H1 (cell line): Measurements from ENCODE around the gene ARMC3. TPM values are rescaled to one million over a fixed set of nuclear protein-coding genes. Genes with fewer than 3 reads are reported as not detected.

Source experiments
- CTCF ChIA-PET: fragments of 300-600 bp; sonication (Branson Sonifier 250); formaldehyde crosslinking; loops from one replicate; lab custom pipeline; 2021; ENCODE audit not compliant: partially characterized antibody; lab: Charles Lee
- POLR2A ChIA-PET: fragments of 300-600 bp; sonication (Branson Sonifier 250); formaldehyde crosslinking; loops from one replicate; lab custom pipeline; 2021; ENCODE audit warnings: inconsistent platforms; ENCODE audit not compliant: partially characterized antibody; lab: Charles Lee
- DNase-seq, 2 experiments: peaks; one replicate each; pipeline versions ENCODE4 v3.0.0 to v3.0.0-alpha.2; 2010 to 2022; ENCODE audit warnings: low spot score in 2 of 2, low read depth in 1 of 2, mixed read lengths in 1 of 2
- FAIRE-seq: peaks from 2 replicates; lab custom pipeline; 2011; peaks lifted over from hg19 to GRCh38; lab: Jason Lieb, UNC
- H2AFZ ChIP-seq: 2 replicates; pipeline ENCODE4 v1.8.1; 2012; ENCODE audit warnings: low read length, inconsistent platforms
- H2AK5ac ChIP-seq: 2 replicates; pipeline ENCODE4 v1.6.1; 2013; ENCODE audit warnings: low read depth, low read length
- H2BK120ac ChIP-seq: replicated peaks from 2 replicates; pipeline ENCODE3; 2013; ENCODE audit warnings: low read depth, low read length, inconsistent platforms
- H2BK12ac ChIP-seq: 2 replicates; pipeline ENCODE4 v1.6.1; 2013; ENCODE audit warnings: low read depth, low read length
- H2BK15ac ChIP-seq: 2 replicates; pipeline ENCODE4 v1.6.1; 2013; ENCODE audit warnings: low read length
- H2BK20ac ChIP-seq: 2 replicates; pipeline ENCODE4 v1.6.1; 2013; ENCODE audit warnings: low read length
- H2BK5ac ChIP-seq: 2 replicates; pipeline ENCODE4 v1.6.1; 2013; ENCODE audit warnings: low read depth, low read length
- H3K14ac ChIP-seq: 2 replicates; pipeline ENCODE4 v1.6.1; 2013; ENCODE audit warnings: inconsistent platforms; ENCODE audit not compliant: insufficient read length
- H3K18ac ChIP-seq: 2 replicates; pipeline ENCODE4 v1.6.1; 2013; ENCODE audit warnings: low read length; ENCODE audit errors: extremely low read depth
- H3K23ac ChIP-seq: 2 replicates; pipeline ENCODE4 v1.6.1; 2013; ENCODE audit warnings: inconsistent platforms; ENCODE audit not compliant: insufficient read length
- H3K23me2 ChIP-seq: 2 replicates; pipeline ENCODE4 v1.6.1; 2013; ENCODE audit warnings: low read depth, low read length
- H3K27ac ChIP-seq: 2 replicates; pipeline ENCODE4 v1.6.1; 2011; ENCODE audit warnings: low read depth, low read length, inconsistent platforms
- H3K27me3 ChIP-seq, 4 experiments: replicated peaks in 1 of 4; 1 replicate in 1 of 4; 2 replicates in 3 of 4; pipeline versions ENCODE4 v1.6.1 to v1.8.1; 2011 to 2013; ENCODE audit warnings: low read length in 3 of 4, mild to moderate bottlenecking in 3 of 4, inconsistent platforms in 2 of 4, mixed read lengths in 2 of 4, moderate library complexity in 1 of 4; ENCODE audit not compliant: control insufficient read depth in 3 of 4, insufficient read depth in 3 of 4; ENCODE audit errors: extremely low read depth in 1 of 4
- H3K36me3 ChIP-seq, 4 experiments: 2 replicates each; pipeline versions ENCODE4 v1.6.1 to v1.8.1; 2011 to 2013; ENCODE audit warnings: mild to moderate bottlenecking in 4 of 4, low read length in 3 of 4, moderate library complexity in 2 of 4, control low read depth in 1 of 4, inconsistent platforms in 1 of 4; ENCODE audit not compliant: insufficient read depth in 4 of 4, control insufficient read depth in 2 of 4
- H3K4ac ChIP-seq: replicated peaks from 2 replicates; pipeline ENCODE3; 2013; ENCODE audit warnings: low read length, low read depth, mixed read lengths, inconsistent platforms; ENCODE audit not compliant: insufficient read length
- H3K4me1 ChIP-seq, 4 experiments: replicated peaks in 1 of 4; 1 replicate in 1 of 4; 2 replicates in 3 of 4; pipeline versions ENCODE4 v1.6.1 to v1.8.1; 2011 to 2013; ENCODE audit warnings: low read length in 3 of 4, inconsistent platforms in 2 of 4, mixed read lengths in 1 of 4; ENCODE audit not compliant: insufficient read depth in 4 of 4, control insufficient read depth in 3 of 4
- H3K4me2 ChIP-seq, 2 experiments: 2 replicates each; pipeline versions ENCODE4 v1.6.1 to v1.8.1; 2011 to 2013; ENCODE audit warnings: low read depth in 2 of 2, low read length in 2 of 2, control low read depth in 1 of 2, inconsistent platforms in 1 of 2, mild to moderate bottlenecking in 1 of 2; ENCODE audit not compliant: insufficient read depth in 1 of 2
- H3K4me3 ChIP-seq, 4 experiments: fragments of 200-600, 300-600 bp in 1 of 4; sonication (generic), shearing (Covaris generic), sonication (Bioruptor Twin) in 1 of 4; 2 replicates each; pipeline versions ENCODE4 v1.5.1 to v1.8.1; 2011 to 2016; ENCODE audit warnings: low read length in 4 of 4, low read depth in 3 of 4, control low read depth in 2 of 4, inconsistent platforms in 2 of 4, mild to moderate bottlenecking in 2 of 4, mixed read lengths in 1 of 4, moderate library complexity in 1 of 4; ENCODE audit not compliant: insufficient read depth in 2 of 4; ENCODE audit errors: extremely low read depth in 1 of 4
- H3K56ac ChIP-seq: replicated peaks from 2 replicates; pipeline ENCODE3; 2013; ENCODE audit warnings: low read depth, mild to moderate bottlenecking, mixed read lengths, low read length, inconsistent platforms; ENCODE audit not compliant: insufficient read length
- H3K79me1 ChIP-seq: 2 replicates; pipeline ENCODE4 v1.6.1; 2013; ENCODE audit warnings: low read depth, low read length, control low read depth
- H3K79me2 ChIP-seq, 2 experiments: 2 replicates each; pipeline versions ENCODE4 v1.6.1 to v1.8.1; 2012 to 2013; ENCODE audit warnings: low read length in 2 of 2, mild to moderate bottlenecking in 2 of 2, inconsistent platforms in 1 of 2; ENCODE audit not compliant: insufficient read depth in 2 of 2, control insufficient read depth in 1 of 2
- H3K9ac ChIP-seq, 4 experiments: replicated peaks in 1 of 4; 1 replicate in 1 of 4; 2 replicates in 3 of 4; pipeline versions ENCODE4 v1.6.1 to v1.8.1; 2011 to 2013; ENCODE audit warnings: low read depth in 3 of 4, low read length in 3 of 4, control low read depth in 2 of 4, mild to moderate bottlenecking in 2 of 4, moderate library complexity in 2 of 4, inconsistent platforms in 1 of 4; ENCODE audit errors: extremely low read depth in 1 of 4
- H3K9me3 ChIP-seq, 2 experiments: 2 replicates each; pipeline versions ENCODE4 v1.6.1 to v1.8.1; 2012 to 2013; ENCODE audit warnings: mild to moderate bottlenecking in 2 of 2, moderate library complexity in 2 of 2, control low read depth in 1 of 2, inconsistent platforms in 1 of 2, low read depth in 1 of 2, low read length in 1 of 2, mixed read lengths in 1 of 2; ENCODE audit not compliant: insufficient read depth in 2 of 2
- H4K20me1 ChIP-seq, 2 experiments: replicated peaks in 1 of 2; 2 replicates each; pipeline versions ENCODE3 to v1.8.1; 2011 to 2013; ENCODE audit warnings: inconsistent platforms in 2 of 2, low read length in 2 of 2, mild to moderate bottlenecking in 1 of 2; ENCODE audit not compliant: insufficient read depth in 2 of 2, control insufficient read depth in 1 of 2
- H4K5ac ChIP-seq: 2 replicates; pipeline ENCODE4 v1.6.1; 2013; ENCODE audit warnings: low read length, low read depth, mixed read lengths, inconsistent platforms; ENCODE audit not compliant: insufficient read length
- H4K8ac ChIP-seq: 2 replicates; pipeline ENCODE4 v1.8.0; 2013; ENCODE audit warnings: mild to moderate bottlenecking, moderate library complexity, low read length, inconsistent platforms; ENCODE audit not compliant: insufficient read depth; ENCODE audit errors: extremely low read depth
- H4K91ac ChIP-seq: replicated peaks from 2 replicates; pipeline ENCODE3; 2013; ENCODE audit warnings: low read length, mixed read lengths, inconsistent platforms; ENCODE audit not compliant: insufficient read length
- BCL11A ChIP-seq, 2 experiments: IDR thresholded peaks; one replicate each; pipeline ENCODE4 v1.6.1; 2011; ENCODE audit warnings: low read depth in 2 of 2, low read length in 2 of 2, mild to moderate bottlenecking in 2 of 2
- HDAC6 ChIP-seq: IDR thresholded peaks from one replicate; pipeline ENCODE4 v1.7.1; 2012; ENCODE audit warnings: low read depth, mild to moderate bottlenecking, inconsistent platforms, low read length, moderate library complexity
- KDM5A ChIP-seq: fragments of 200-600 bp; IDR thresholded peaks from 2 replicates; pipeline ENCODE4 v1.7.1; 2012; ENCODE audit warnings: mild to moderate bottlenecking, low read length, inconsistent platforms, mixed read lengths
- RAD21 ChIP-seq, 2 experiments: IDR thresholded peaks in 1 of 2; conservative IDR thresholded peaks in 1 of 2; 2 replicates each; pipeline ENCODE4 v1.6.1; 2011; ENCODE audit warnings: low read depth in 2 of 2, low read length in 2 of 2, improper control_type of control experiment in 1 of 2, inconsistent platforms in 1 of 2, mild to moderate bottlenecking in 1 of 2, moderate library complexity in 1 of 2
- TAF1 ChIP-seq: IDR thresholded peaks from 2 replicates; pipeline ENCODE4 v1.6.1; 2011; ENCODE audit warnings: mild to moderate bottlenecking, low read depth, low read length
- WGBS, 2 experiments: shearing (Covaris generic) in 1 of 2; methylation state at CpG; one replicate each; pipeline versions ENCODE4 v1.1.6 to v1.1.7; 2013 to 2015; ENCODE audit warnings: low lambda C conversion rate in 2 of 2, mixed read lengths in 2 of 2, inconsistent platforms in 1 of 2, low coverage in 1 of 2, missing lambda C conversion rate in 1 of 2; ENCODE audit not compliant: insufficient replicate concordance in 2 of 2, insufficient coverage in 1 of 2, insufficient read length in 1 of 2; ENCODE audit errors: extremely low coverage in 1 of 2, missing lambda C conversion rate in 1 of 2; 5-methylcytosine and 5-hydroxymethylcytosine counted together
- polyA plus RNA-seq, 7 experiments: library from polyadenylated mRNA; depleted of rRNA in 3 of 7; stranded (reverse) in 5 of 7; unstranded in 2 of 7; fragments of >200 nt in 5 of 7; fragments of 200-250 nt in 2 of 7; gene quantifications; 1 replicate in 5 of 7; 2 replicates in 1 of 7; 4 replicates in 1 of 7; pipeline versions ENCODE4 v1.2.1 to v1.2.3, GENCODE V29; 2011 to 2013; ENCODE audit warnings: missing spikeins in 2 of 7, mixed read lengths in 2 of 7
- total RNA-seq: library from RNA; stranded (reverse); fragmentation: NEBNext Ultra II Directional; extraction: Animal tissue kit (Norgen Biotek cat#: 25700); gene quantifications from 2 replicates; pipeline ENCODE4 v1.2.1, GENCODE V29; 2021

ARMC3 gene
- total and polyA plus RNA-seq, 2 of the 8 experiments (the other 6 are each of a cell fraction or from before 2014, with no cell fraction given): 0.15 TPM

- TF ChIP-seq RAD21 (IDR thresholded peaks at IDR 0.05 in 1 of 2, conservative IDR thresholded peaks at IDR 0.05 in 1 of 2; ENCODE audit: low read depth in 2 of 2, low read length in 2 of 2) (no peak), BCL11A (IDR thresholded peaks at IDR 0.05; ENCODE audit: low read depth in 2 of 2, low read length in 2 of 2) (no peak), HDAC6 (no peak), TAF1 (no peak), KDM5A (no peak)
- Histone ChIP-seq H2BK15ac (no peak overlapping the region), H4K91ac (no peak overlapping the region), H2BK5ac (no peak overlapping the region), H2AFZ (no peak overlapping the region), H3K56ac (no peak overlapping the region), H3K4me3 (no peak overlapping the region), H3K36me3 (no peaks in the 10 kb centered on the region), H3K4ac (no peak overlapping the region), H2BK20ac (no peak overlapping the region), H3K4me1 (no peaks in the 10 kb centered on the region), H2BK12ac (no peak overlapping the region), H3K27ac (no peak overlapping the region), H3K18ac (no peak overlapping the region), H3K79me2 (no peaks in the 10 kb centered on the region), H4K20me1 (no peaks in the 10 kb centered on the region), H4K8ac (no peak overlapping the region), H2AK5ac (no peak overlapping the region), H3K23me2 (no peaks in the 10 kb centered on the region), H3K79me1 (no peaks in the 10 kb centered on the region), H4K5ac (no peak overlapping the region), H3K14ac (no peak overlapping the region), H3K27me3 (no peaks in the 10 kb centered on the region), H3K9me3 (no peaks in the 10 kb centered on the region), H3K4me2 (no peak overlapping the region), H3K23ac (no peak overlapping the region), H3K9ac (no peak overlapping the region), H2BK120ac (no peak overlapping the region)
- no peak for FAIRE-seq
- ChIA-PET CTCF (no interaction called here), POLR2A (no interaction called here)
- no peak for DNase-seq
- WGBS, 2 experiments: 86% methylated on average over 2 of the region's 2 CpGs; no CpG with 5 or more reads in 1 of the 2 experiments
Observed at GRCh38 chr10:23024002-23024401, 96.1 kb downstream of the ARMC3 start.
